Uterus (tissue), 4 donors: ENCODE results near the gene NADSYN1. TPM values are rescaled to one million over a fixed set of nuclear protein-coding genes. Genes with fewer than 3 reads are reported as not detected.

ENCODE experiments used
- DNase-seq, 2 donors: peaks; one replicate each; pipeline ENCODE4 v3.0.0-alpha.2; 2019 to 2020
- H3K27ac ChIP-seq, 2 donors: fragments of 200-600 bp; sonication (generic); 1 replicate in 1 of 2; 2 replicates in 1 of 2; pipeline ENCODE4 v1.5.1; 2016 to 2018
- H3K27me3 ChIP-seq, 2 donors: fragments of 200-600 bp; sonication (generic); one replicate each; pipeline ENCODE4 v1.5.1; 2018 to 2019; ENCODE audit warnings: control low read depth in 1 of 2
- H3K36me3 ChIP-seq, 2 donors: fragments of 200-600 bp; sonication (generic); one replicate each; pipeline ENCODE4 v1.5.1; 2019; ENCODE audit warnings: control low read depth in 1 of 2
- H3K4me1 ChIP-seq, 2 donors: fragments of 200-600 bp; sonication (generic); one replicate each; pipeline ENCODE4 v1.5.1; 2018 to 2019; ENCODE audit warnings: control low read depth in 1 of 2
- H3K4me3 ChIP-seq, 2 donors: fragments of 200-600 bp; sonication (generic); 1 replicate in 1 of 2; 2 replicates in 1 of 2; pipeline ENCODE4 v1.5.1; 2018 to 2019; ENCODE audit warnings: mild to moderate bottlenecking in 1 of 2
- H3K9me3 ChIP-seq, 2 donors: fragments of 200-600 bp; sonication (generic); one replicate each; pipeline ENCODE4 v1.5.1; 2019; ENCODE audit warnings: control low read depth in 1 of 2
- CTCF ChIP-seq, 4 experiments: fragments of 200-600 bp in 2 of 4; fragments of 450-650 bp in 2 of 4; sonication (generic) in 2 of 4; IDR thresholded peaks; one replicate each; pipeline ENCODE4 v1.5.1; 2016 to 2019; ENCODE audit warnings: antibody characterized with exemption in 4 of 4, mild to moderate bottlenecking in 2 of 4, moderate library complexity in 1 of 4
- POLR2A ChIP-seq, 2 donors: fragments of 450-650 bp; IDR thresholded peaks; one replicate each; pipeline ENCODE4 v1.6.1; 2016; ENCODE audit warnings: antibody characterized with exemption in 2 of 2, mild to moderate bottlenecking in 1 of 2, moderate library complexity in 1 of 2
- intact Hi-C: fragments of 100-400 bp; cut with DNase I; formaldehyde crosslinking; loops from one replicate; pipeline ENCODE4 v1.15.1; 2023; ENCODE audit warnings: low total_unique reads
- total RNA-seq, 4 donors: library from RNA; depleted of rRNA in 3 of 4; stranded (reverse); fragments of >200 nt in 3 of 4; gene quantifications; one replicate each; pipeline versions ENCODE4 v1.1.0 to v1.2.4, GENCODE V29; 2014 to 2023
- donor health status: DM: yes; HTN: yes; CAD: no.

The NADSYN1 gene
- total RNA-seq, 4 donors from 2014 or later: 20.0 to 73.0 (median 32.8) TPM

GRCh38 chr11:71470946-71471345, 17.9 kb downstream of the NADSYN1 start:
- H3K4me3 ChIP-seq: no peak overlapping the region
- DNase-seq: no peak
- no peaks in the 10 kb centered on the region for H3K27me3 ChIP-seq
- H3K36me3 ChIP-seq: no peaks in the 10 kb centered on the region
- H3K27ac ChIP-seq: no peak overlapping the region
- H3K9me3 ChIP-seq: no peaks in the 10 kb centered on the region
- no peaks in the 10 kb centered on the region for H3K4me1 ChIP-seq
- intact Hi-C loops: no loop called here
- TF ChIP-seq CTCF (IDR thresholded peaks at IDR 0.05): no peak
- no peak for TF ChIP-seq POLR2A (IDR thresholded peaks at IDR 0.05)

- TF ChIP-seq CTCF (IDR thresholded peaks at IDR 0.05): no peak
- TF ChIP-seq POLR2A (IDR thresholded peaks at IDR 0.05): no peak
- Histone ChIP-seq H3K27ac (no peak overlapping the region), H3K36me3 (no peaks in the 10 kb centered on the region), H3K27me3 (no peaks in the 10 kb centered on the region), H3K4me1 (no peaks in the 10 kb centered on the region), H3K9me3 (no peaks in the 10 kb centered on the region), H3K4me3 (no peak overlapping the region)
- intact Hi-C loops: no loop called here
- DNase-seq: no peak
Observed at GRCh38 chr11:71472357-71472885, 19.4 kb downstream of the NADSYN1 start.

- TF ChIP-seq POLR2A (IDR thresholded peaks at IDR 0.05) (no peak), CTCF (IDR thresholded peaks at IDR 0.05) (no peak)
- Histone ChIP-seq H3K4me3 (no peak overlapping the region), H3K27me3 (no peaks in the 10 kb centered on the region), H3K36me3 (no peaks in the 10 kb centered on the region), H3K9me3 (no peaks in the 10 kb centered on the region), H3K4me1 (no peaks in the 10 kb centered on the region), H3K27ac (no peak overlapping the region)
- no peak for DNase-seq
- intact Hi-C loops: no loop called here
Observed at GRCh38 chr11:71472941-71473792, 20.2 kb downstream of the NADSYN1 start.

- Histone ChIP-seq H3K27ac (no peak overlapping the region), H3K4me3 (no peak overlapping the region), H3K36me3 (no peaks in the 10 kb centered on the region), H3K4me1 (no peaks in the 10 kb centered on the region), H3K27me3 (no peaks in the 10 kb centered on the region), H3K9me3 (no peaks in the 10 kb centered on the region)
- TF ChIP-seq POLR2A (IDR thresholded peaks at IDR 0.05): no peak
- intact Hi-C loops: no loop called here
- no peak for DNase-seq
Observed at GRCh38 chr11:71473793-71474080, 20.7 kb downstream of the NADSYN1 start.

- no peaks in the 10 kb centered on the region for H3K4me1 ChIP-seq
- no peaks in the 10 kb centered on the region for H3K27me3 ChIP-seq
- no peak overlapping the region for H3K27ac ChIP-seq
- intact Hi-C loops: no loop called here
- H3K9me3 ChIP-seq: no peaks in the 10 kb centered on the region
- no peak overlapping the region for H3K4me3 ChIP-seq
- DNase-seq: no peak
- no peaks in the 10 kb centered on the region for H3K36me3 ChIP-seq
- TF ChIP-seq CTCF (IDR thresholded peaks at IDR 0.05): no peak
- no peak for TF ChIP-seq POLR2A (IDR thresholded peaks at IDR 0.05)
Observed at GRCh38 chr11:71474141-71474770, 21.3 kb downstream of the NADSYN1 start.
